GM13976 (cell line): Measurements from ENCODE around the gene CTRL.

ENCODE experiments used
- DNase-seq: peaks from one replicate; pipeline ENCODE4 v3.0.0; 2012; ENCODE audit warnings: low spot score
- in situ Hi-C: fragments of 300-500 bp; cut with MboI; formaldehyde crosslinking; loops from one replicate; pipeline ENCODE4 v1.12.0; 2022; ENCODE audit warnings: low sequenced_read_pairs, mixed read lengths, inconsistent platforms; ENCODE audit not compliant: unreplicated experiment
- TF ChIP-seq, protein P1 (sequence below): IDR thresholded peaks from 2 replicates; pipeline ENCODE4 v1.5.1; 2012; ENCODE audit warnings: borderline replicate concordance, mild to moderate bottlenecking; ENCODE audit not compliant: insufficient read depth; ENCODE audit errors: extremely low read depth, missing control alignments, control extremely low read depth

The CTRL gene

DNA sequence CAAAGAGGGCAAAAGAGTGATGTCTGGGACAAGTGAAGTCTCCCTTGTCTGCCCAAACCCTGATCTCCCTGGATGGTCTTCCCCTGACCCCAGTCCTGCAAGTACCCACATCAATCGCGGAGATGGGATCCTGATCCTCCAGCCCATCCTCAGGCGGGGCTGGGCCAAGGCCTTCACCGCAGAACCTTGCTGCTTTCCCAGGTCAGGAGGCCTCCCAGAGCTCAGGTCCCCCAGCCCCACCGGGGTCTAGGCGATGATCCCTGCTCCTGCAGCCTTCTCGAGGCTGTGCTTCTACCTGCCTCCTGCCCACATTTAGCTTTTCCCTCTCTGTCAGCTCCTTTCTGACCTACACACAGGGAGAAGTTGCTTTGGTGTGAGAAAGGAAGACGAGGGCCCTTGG is 30.5 kb upstream of the CTRL start:
- TF ChIP-seq, protein P1, sequence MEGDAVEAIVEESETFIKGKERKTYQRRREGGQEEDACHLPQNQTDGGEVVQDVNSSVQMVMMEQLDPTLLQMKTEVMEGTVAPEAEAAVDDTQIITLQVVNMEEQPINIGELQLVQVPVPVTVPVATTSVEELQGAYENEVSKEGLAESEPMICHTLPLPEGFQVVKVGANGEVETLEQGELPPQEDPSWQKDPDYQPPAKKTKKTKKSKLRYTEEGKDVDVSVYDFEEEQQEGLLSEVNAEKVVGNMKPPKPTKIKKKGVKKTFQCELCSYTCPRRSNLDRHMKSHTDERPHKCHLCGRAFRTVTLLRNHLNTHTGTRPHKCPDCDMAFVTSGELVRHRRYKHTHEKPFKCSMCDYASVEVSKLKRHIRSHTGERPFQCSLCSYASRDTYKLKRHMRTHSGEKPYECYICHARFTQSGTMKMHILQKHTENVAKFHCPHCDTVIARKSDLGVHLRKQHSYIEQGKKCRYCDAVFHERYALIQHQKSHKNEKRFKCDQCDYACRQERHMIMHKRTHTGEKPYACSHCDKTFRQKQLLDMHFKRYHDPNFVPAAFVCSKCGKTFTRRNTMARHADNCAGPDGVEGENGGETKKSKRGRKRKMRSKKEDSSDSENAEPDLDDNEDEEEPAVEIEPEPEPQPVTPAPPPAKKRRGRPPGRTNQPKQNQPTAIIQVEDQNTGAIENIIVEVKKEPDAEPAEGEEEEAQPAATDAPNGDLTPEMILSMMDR, result no peak
- DNase-seq, result no peak
- in situ Hi-C loops, result no loop called here

DNA sequence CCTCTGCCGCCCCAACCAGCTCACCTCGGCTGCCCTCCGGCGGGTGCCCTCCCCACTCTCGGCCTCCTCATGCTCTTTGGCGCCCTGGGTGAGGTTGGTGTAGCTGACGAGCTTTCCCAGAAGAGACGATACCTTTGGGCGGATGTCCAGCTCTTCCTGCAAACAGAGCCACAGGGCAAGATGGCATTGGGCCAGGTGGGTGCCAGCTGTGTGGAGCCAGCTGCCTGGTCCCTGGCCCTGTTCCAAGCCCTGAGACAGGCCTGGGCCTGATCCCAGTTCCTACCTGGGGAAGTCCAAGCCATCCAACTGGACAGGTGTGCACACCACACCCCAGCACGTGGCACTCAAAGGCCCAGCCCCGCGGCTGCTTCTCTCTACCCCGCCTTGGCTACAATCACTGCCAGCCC is 29.9 kb upstream of the CTRL start:
- no peak for DNase-seq
- TF ChIP-seq, protein P1, result no peak
- in situ Hi-C loops, result no loop called here

DNA sequence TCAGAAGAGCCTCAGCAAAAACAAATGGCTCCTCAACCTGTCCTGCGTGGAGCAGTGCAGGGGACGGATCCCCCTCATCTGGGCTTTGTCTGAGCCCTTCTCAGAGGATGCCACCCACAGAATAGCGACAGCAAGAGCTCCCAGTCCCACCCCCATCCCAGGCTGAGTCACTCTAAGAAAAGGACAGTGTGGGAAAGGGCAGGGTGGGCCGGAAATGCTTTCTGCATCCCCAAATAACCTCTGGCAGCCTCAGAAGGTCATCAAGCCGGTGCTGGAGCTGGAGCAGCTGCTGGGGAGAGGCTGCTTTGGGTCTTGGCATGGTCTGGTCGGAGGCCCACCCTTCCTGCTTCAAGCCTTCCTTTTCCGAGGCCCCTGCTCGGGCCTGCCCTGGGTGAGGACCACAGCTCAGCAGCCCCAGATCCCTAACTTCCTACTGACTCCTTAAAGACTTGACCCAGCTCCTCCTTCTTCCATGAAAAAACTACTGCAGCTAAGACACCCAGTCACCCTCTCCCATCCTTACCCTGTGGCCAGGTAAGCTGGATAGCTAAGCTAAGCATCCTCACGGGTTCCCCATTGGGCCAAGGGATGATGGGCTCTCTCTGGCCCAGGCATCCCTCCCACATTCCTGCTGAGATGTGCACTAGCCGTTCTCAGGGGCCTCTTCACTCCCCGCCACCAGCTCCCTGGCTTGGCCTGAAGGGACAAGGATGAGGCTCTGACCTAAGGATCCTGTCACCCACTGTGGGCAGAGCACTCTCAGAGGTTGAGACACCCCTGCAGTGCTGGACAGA is 28.1 kb upstream of the CTRL start:
- TF ChIP-seq, protein P1, result no peak
- in situ Hi-C loops, result no loop called here
- no peak for DNase-seq

DNA sequence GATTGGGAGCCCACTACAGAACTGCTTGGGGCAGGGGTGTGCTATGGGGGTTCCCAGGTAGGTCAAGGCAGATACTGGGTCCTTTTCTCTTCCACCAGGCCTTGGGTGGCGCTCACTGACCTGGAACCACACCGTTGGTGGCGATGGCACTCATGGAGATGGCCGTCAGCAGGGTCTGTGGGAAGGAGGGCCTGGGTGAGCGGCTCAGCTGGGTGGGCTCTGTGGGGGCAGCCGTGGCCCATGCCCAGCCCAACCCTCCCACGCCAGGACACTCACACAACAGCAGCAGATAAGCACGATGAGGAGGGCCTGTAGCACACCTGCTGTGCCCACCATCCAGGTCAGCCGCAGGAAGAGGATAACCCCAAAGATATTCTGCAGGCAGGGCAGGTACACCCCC is 26.0 kb upstream of the CTRL start:
- in situ Hi-C loops, result no loop called here
- TF ChIP-seq, protein P1, result no peak
- DNase-seq, result no peak

DNA sequence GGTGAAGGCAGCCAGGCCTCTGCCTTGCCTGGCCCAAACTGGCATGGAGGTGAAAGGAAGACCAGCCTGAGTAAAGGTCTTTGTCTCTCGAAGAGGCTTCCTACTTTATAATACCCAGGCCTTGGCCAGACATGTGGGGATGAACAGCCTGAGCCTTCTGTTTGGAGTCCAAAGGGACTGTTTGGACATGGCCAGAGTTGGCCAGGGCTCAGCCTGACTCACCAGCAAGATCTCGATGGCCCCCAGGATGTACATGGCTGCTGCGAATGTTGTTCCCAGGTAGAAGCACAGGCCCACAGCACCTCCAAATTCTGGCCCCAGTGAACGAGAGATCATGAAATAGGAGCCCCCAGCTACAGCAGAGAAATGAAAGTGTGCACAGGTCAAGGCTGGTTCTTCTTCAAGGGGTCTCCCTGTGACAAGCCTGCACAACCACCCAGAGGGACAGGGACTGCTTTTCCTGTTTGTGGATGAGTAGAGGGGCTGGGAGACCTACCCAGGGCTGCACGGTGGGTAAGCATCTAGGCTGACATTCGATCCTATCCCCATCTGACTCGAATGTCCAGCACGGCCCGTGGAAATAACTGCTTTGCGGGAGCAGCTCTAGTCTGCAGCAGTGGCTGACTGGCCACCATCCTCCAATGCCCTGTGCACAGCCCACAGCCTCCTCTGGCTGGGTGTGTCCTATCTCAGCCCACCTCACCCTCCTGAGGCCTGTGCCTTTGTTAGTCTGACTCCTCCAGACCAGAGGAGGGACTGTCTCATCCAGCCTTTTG is 22.9 kb upstream of the CTRL start:
- no peak for DNase-seq
- in situ Hi-C loops, result no loop called here
- TF ChIP-seq, protein P1, result no peak

DNA sequence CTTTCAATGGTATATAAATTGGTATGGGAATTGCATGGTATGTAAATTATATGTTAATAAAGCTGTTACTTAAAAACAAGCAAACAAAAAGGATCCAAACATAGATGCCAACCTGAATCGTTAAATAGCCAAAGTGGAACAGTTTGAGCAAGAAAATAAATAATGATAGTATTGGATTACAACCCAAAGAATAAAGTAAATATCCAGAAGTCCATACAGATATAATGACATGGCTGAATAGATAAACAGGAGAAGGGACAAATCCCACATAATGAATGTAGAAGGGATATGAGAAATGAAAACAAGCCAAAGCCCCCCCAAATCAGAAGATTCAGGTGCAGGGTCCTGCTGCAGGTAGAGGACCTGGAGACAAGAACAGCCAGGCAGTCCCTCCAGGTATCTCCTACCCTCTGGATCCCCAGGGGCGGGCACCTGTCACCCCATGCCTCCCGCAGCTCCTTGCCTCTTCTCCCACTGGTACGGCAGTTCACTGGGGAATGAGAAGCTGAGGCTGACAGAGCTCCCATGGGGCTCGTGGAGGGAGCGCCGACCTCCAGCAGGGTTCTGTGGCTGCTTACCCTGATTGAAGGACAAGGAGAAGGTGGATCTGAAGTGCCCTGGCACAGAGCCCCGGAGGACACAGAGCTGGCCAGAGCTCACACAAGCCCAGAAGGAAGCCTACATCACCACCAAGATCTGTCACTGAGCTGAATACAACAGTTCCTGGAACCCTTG is 22.1 kb upstream of the CTRL start:
- in situ Hi-C loops, result no loop called here
- DNase-seq, result no peak
- TF ChIP-seq, protein P1, result no peak
